ENCODE measurements around the gene SAFB. TPM values are rescaled to one million over a fixed set of nuclear protein-coding genes. Genes with fewer than 3 reads are reported as not detected.

The SAFB gene
- total and polyA plus RNA-seq, 2 of the 4 experiments (the other 2 are of a cell fraction) = 18.5 to 41.2 TPM

DNA sequence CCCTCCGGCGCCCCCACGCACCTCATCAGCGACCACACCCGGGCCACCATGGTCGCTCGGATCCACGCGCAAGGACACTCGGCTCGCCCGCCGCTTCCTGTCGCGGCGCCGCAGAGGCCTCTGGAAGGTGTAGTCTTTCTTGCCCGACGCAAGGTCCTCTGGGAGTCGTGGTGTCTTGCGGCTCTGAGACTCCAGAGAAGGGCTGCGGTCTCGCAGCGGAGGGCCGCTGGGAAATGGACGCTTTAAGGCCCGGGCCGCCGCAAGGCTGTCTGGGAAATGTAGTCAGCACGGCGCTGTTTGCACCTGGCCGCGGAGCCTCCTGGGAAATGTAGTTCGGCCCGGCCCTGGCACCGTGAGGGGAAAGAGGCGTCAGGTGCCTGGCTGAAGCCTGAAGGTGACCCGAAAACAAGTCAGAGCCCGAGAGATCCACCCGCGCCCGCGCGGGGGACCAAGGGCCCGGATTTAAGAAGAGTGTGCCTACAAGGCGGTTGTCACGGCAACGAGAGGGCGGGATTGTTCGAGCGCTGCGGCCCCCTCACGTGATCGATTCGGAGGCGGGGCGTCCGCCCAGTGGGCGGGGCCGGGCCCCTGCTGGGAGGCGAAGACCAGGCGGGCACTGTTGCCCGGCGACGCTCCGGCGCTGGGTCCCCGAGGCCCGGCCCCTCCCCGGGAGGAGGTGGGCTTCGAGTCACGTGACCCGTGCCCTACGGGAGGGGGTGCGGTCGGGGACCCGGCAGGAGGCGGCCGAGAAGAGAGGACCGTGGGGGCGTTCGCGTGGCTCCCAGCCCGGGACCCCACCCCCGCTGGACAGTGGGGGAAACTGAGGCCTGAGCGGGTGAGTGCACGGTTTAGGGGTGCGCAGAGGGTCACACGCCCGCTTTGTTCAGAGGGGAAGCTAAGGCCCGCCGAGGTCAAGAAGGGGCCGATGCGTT is 57.8 kb downstream of the SAFB start, which contains the start of the genes HSD11B1L and MICOS13:
TSS of gene HSD11B1L (plus strand) at position 591 of the 932 bp plus-strand sequence. CDS start 3,806 bp downstream, outside the sequence.
TSS of gene MICOS13 (minus strand) at position 80 of the 932 bp plus-strand sequence. CDS start at position 50, 30 bp downstream.
- peak within 1 kb of the TSS; percentile 75 for H3K4me3 ChIP-seq (ENCODE audit: insufficient read depth, low read depth, low read length)
- in situ Hi-C loops (cut with MboI; ENCODE audit: low sequenced_read_pairs) = no loop called here

More for the DNA sequence above, 57.8 kb downstream of the SAFB start, which contains the start of the genes HSD11B1L and MICOS13:
- Histone ChIP-seq H2BK15ac (ENCODE audit: low read depth, low read length) (peak within 1 kb of the TSS; percentile 81; the same call in 1 of the 3 replicates), H3K9ac (ENCODE audit: low read depth, low read length) (peak within 1 kb of the TSS; percentile 79), H2BK120ac (ENCODE audit: low read depth, low read length) (peak within 1 kb of the TSS; percentile 84; the same call in 1 of the 2 replicates), H3K56ac (ENCODE audit: extremely low read depth, insufficient read depth, low read length) (peak within 1 kb of the TSS; percentile 86), H3K4me1 (ENCODE audit: control insufficient read depth, insufficient read depth, low read length) (peaks cover 7% of the 10 kb centered on the region), H2BK20ac (ENCODE audit: low read depth, low read length) (no peak within 1 kb of the TSS), H4K20me1 (ENCODE audit: insufficient read depth, low read length) (no peaks in the 10 kb centered on the region; the same call in 1 of the 2 replicates), H2BK5ac (ENCODE audit: low read depth, low read length, poor library complexity, severe bottlenecking) (peak within 1 kb of the TSS; percentile 58), H4K8ac (ENCODE audit: low read depth in 2 of 2, low read length in 2 of 2) (peak within 1 kb of the TSS; percentile 88 to 95), H4K5ac (ENCODE audit: low read depth, low read length) (peak within 1 kb of the TSS; percentile 85), H3K18ac (ENCODE audit: low read depth, low read length) (peak within 1 kb of the TSS; percentile 53), H3K9me1 (ENCODE audit: insufficient read depth, low read length) (peaks cover 3% of the 10 kb centered on the region; the same call in 1 of the 2 replicates), H3K9me3 (ENCODE audit: control insufficient read depth, insufficient read depth, low read length) (no peaks in the 10 kb centered on the region), H3K4ac (ENCODE audit: low read depth, low read length) (peak within 1 kb of the TSS; percentile 85), H3K36me3 (ENCODE audit: control insufficient read depth, insufficient read depth, low read length) (no peaks in the 10 kb centered on the region), H2AK5ac (ENCODE audit: low read depth, low read length) (peak within 1 kb of the TSS; percentile 87), H4K91ac (ENCODE audit: insufficient read depth, low read depth, low read length) (peak within 1 kb of the TSS; percentile 87), H3K14ac (replicated peaks; ENCODE audit: low read depth, low read length) (peak within 1 kb of the TSS; percentile 68), H2AK9ac (replicated peaks; ENCODE audit: low read depth, low read length, poor library complexity) (peak within 1 kb of the TSS; percentile 97), H3K27ac (ENCODE audit: insufficient read depth, low read length) (peak within 1 kb of the TSS; percentile 69), H3K4me2 (ENCODE audit: low read depth, low read length) (peak within 1 kb of the TSS; percentile 99), H3K79me1 (ENCODE audit: low read depth in 1 of 2, low read length in 2 of 2) (peaks cover 15 to 19% of the 10 kb centered on the region in 2 experiments; a peak in 3 of 4 replicates), H3K27me3 (ENCODE audit: control insufficient read depth, insufficient read depth, low read length) (no peaks in the 10 kb centered on the region), H3K23ac (ENCODE audit: low read depth, low read length) (peak within 1 kb of the TSS; percentile 70), H2AFZ (replicated peaks; ENCODE audit: low read length, poor library complexity) (peak within 1 kb of the TSS; percentile 97)
- 0% methylated on average over 21 of the region's 94 CpGs; no CpG with 5 or more reads in 1 of the 2 experiments for WGBS, 2 experiments (ENCODE audit: extremely low coverage in 2 of 2, insufficient read length in 1 of 2)
- peak; percentile 95 for ATAC-seq (ENCODE audit: low read depth)
- ChIA-PET CTCF (no interaction called here), POLR2A (ENCODE audit: unreplicated experiment) (no interaction called here)
- TF ChIP-seq SMC3 (IDR thresholded peaks at IDR 0.05; ENCODE audit: low read depth, low read length) = no peak
- peak; percentile 80; the same call in 1 of the 2 replicates for TF ChIP-seq MAZ (IDR thresholded peaks at IDR 0.05; ENCODE audit: borderline replicate concordance, low read depth, low read length)
- TF ChIP-seq POLR2A (IDR thresholded peaks at IDR 0.05; ENCODE audit: low read depth, low read length) = peak; percentile 74
- TF ChIP-seq, protein P1, sequence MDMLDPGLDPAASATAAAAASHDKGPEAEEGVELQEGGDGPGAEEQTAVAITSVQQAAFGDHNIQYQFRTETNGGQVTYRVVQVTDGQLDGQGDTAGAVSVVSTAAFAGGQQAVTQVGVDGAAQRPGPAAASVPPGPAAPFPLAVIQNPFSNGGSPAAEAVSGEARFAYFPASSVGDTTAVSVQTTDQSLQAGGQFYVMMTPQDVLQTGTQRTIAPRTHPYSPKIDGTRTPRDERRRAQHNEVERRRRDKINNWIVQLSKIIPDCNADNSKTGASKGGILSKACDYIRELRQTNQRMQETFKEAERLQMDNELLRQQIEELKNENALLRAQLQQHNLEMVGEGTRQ (IDR thresholded peaks at IDR 0.05; ENCODE audit: low read depth, low read length) = peak; percentile 98
- TF ChIP-seq, protein P2, sequence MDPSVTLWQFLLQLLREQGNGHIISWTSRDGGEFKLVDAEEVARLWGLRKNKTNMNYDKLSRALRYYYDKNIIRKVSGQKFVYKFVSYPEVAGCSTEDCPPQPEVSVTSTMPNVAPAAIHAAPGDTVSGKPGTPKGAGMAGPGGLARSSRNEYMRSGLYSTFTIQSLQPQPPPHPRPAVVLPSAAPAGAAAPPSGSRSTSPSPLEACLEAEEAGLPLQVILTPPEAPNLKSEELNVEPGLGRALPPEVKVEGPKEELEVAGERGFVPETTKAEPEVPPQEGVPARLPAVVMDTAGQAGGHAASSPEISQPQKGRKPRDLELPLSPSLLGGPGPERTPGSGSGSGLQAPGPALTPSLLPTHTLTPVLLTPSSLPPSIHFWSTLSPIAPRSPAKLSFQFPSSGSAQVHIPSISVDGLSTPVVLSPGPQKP (IDR thresholded peaks at IDR 0.05; ENCODE audit: borderline replicate concordance, low read depth, low read length) = no peak
- TF ChIP-seq NFE2L2 (IDR thresholded peaks at IDR 0.05; ENCODE audit: low read depth, low read length) = no peak
- no peak for TF ChIP-seq MAFK (IDR thresholded peaks at IDR 0.05; ENCODE audit: low read depth, low read length)
- TF ChIP-seq MXI1 (IDR thresholded peaks at IDR 0.05; ENCODE audit: borderline replicate concordance, low read depth, low read length) = peak; percentile 85
- TF ChIP-seq BHLHE40 (IDR thresholded peaks at IDR 0.05; ENCODE audit: low read depth, low read length) = peak; percentile 84
- TF ChIP-seq, protein P3, sequence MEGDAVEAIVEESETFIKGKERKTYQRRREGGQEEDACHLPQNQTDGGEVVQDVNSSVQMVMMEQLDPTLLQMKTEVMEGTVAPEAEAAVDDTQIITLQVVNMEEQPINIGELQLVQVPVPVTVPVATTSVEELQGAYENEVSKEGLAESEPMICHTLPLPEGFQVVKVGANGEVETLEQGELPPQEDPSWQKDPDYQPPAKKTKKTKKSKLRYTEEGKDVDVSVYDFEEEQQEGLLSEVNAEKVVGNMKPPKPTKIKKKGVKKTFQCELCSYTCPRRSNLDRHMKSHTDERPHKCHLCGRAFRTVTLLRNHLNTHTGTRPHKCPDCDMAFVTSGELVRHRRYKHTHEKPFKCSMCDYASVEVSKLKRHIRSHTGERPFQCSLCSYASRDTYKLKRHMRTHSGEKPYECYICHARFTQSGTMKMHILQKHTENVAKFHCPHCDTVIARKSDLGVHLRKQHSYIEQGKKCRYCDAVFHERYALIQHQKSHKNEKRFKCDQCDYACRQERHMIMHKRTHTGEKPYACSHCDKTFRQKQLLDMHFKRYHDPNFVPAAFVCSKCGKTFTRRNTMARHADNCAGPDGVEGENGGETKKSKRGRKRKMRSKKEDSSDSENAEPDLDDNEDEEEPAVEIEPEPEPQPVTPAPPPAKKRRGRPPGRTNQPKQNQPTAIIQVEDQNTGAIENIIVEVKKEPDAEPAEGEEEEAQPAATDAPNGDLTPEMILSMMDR (conservative IDR thresholded peaks at IDR 0.05; ENCODE audit: low read depth, low read length) = no peak
- 0 out of 2 replicates have a peak, but pooled peaks have one; percentile 11 for TF ChIP-seq FOS (IDR thresholded peaks at IDR 0.05; ENCODE audit: low read depth, low read length)
- dilution Hi-C loops (cut with HindIII; ENCODE audit: low sequenced_read_pairs, unreplicated experiment) = no loop called here
- DNase-seq = peak; percentile 98
- intact Hi-C loops (cut with micrococcal nuclease) = no loop called here
- no TSS peak for BruUV-seq (replicated peaks)
